Fibroblast of skin of scalp (primary cell): Measurements from ENCODE around the gene WDR33.
A peak's percentile ranks its signal among the peaks of the same experiment; 100 is the strongest.
"Not testable (repeated sequence)": the region's sequence is repeated elsewhere in the genome, so short reads cannot be mapped to it uniquely, and the experiment has no call there.

Source experiments
- DNase-seq: peaks from one replicate; pipeline ENCODE4 v3.0.0-alpha.2; 2013

Gene WDR33

GRCh38 chr2:127810156-127810618 lies 784 bp downstream of the WDR33 start:
- DNase-seq = peak; percentile 7

GRCh38 chr2:127807678-127808353 lies 3.2 kb downstream of the WDR33 start:
- no peak for DNase-seq

GRCh38 chr2:127806860-127807259 lies 4.1 kb downstream of the WDR33 start:
- not testable (repeated sequence) for DNase-seq

DNA sequence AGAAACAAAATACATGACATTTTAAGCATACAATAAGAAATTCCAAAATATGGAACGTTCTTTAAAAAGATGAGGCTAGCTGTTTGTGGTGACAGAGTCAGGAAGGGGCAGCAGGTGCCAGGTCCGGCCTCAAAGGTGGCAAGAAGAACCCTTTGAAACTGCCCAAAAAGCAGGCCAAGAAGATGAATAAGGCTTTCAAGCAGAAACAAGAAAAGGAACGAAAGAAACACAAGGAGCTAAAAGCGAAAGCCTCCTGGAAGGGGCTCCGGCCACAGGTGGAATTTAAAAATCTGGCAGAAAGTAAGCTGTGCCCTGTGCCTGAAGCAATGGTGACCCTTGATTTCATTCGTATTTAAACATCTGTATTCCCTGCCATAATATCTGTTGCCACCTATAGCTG lies 5.5 kb downstream of the WDR33 start:
- no peak for DNase-seq

- DNase-seq = no peak
Observed at GRCh38 chr2:127799926-127800325, 11.0 kb downstream of the WDR33 start.

DNA sequence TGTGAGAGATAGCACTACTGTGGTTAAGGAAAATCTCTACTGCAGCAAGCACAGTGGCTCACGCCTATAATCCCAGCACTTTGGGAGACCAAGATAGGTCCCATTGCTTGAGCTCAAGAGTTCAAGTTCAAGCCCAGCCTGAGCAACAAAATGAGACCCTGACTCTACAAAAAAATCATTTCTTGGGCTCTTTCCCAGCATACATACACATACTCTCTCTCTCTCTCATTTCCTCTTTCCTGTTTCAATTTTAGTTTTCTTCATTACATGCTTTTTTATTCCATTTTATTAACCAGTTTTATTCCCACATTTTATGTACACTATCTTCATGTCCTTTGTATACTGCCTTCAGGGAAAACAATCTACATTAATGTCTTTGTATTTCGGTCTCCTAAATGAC lies 14.6 kb downstream of the WDR33 start:
- DNase-seq = no peak

DNA sequence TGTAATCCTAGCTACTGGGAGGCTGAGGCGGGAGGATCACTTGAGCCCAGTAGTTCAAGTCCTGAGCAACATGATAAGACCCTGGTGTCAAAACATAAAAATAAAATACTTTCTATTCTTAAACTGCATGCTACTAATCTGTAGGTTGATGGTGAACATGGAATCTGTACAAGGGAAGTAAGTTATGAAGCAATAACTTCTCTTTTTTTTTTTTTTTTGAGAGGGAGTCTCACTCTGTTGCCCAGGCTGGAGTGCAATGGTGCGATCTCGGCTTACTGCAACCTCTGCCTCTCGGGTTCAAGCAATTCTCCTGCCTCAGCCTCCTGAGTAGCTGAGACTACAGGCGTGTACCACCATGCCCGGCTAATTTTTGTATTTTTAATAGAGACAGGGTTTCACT lies 16.1 kb downstream of the WDR33 start:
- DNase-seq = not testable (repeated sequence)

DNA sequence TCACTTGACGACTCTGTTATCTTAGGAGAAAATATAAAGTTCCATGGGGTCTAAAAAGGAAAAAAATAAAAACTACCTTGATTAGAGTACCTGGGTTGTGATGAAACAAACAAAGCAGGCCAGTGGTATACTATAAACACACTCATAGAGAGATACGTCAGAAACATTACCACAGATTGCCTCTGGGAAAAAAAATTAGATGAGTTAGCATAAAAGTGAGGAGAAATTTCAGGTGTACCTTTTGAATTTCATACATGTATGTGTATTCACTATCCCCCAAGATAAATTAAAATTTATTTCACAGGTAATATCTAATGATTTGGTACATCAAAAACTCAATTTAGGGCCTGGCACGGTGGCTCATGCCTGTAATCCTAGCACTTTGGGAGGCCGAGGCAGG lies 18.2 kb downstream of the WDR33 start:
- DNase-seq = no peak

GRCh38 chr2:127790694-127791529 lies 20.1 kb downstream of the WDR33 start:
- DNase-seq = no peak

DNA sequence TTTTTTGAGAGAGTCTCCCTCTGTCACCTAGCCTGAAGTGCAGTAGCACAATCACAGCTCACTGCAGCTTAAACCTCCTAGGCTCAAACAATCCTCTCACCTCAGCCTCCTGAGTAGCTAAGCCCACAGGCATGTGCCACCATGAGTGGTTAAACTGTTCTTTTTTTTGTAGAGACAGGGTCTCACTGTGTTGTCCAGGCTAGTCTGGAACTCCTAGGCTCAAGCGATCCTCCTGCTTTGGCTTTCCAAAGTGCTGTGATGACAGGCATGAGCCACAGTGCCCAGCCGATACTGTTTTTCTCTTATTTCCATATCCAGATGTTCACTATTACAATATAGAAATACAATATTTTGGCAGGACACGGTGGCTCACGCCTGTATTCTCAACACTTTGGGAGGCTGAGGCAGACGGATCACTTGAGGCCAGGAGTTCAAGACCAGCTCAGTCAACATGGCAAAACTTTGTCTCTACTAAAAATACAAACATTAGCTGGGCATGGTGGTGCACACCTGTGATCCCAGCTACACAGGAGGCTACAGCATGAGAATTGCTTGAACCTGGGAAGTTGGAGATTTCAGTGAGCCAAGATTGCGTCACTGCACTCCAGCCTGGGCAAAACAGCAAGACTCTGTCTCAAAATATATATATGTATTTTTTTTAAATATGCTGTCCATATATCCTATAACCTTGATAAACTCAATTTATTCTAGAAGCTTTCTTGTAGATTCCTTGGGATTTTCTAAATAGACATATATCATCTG lies 24.7 kb downstream of the WDR33 start:
- no peak for DNase-seq

DNA sequence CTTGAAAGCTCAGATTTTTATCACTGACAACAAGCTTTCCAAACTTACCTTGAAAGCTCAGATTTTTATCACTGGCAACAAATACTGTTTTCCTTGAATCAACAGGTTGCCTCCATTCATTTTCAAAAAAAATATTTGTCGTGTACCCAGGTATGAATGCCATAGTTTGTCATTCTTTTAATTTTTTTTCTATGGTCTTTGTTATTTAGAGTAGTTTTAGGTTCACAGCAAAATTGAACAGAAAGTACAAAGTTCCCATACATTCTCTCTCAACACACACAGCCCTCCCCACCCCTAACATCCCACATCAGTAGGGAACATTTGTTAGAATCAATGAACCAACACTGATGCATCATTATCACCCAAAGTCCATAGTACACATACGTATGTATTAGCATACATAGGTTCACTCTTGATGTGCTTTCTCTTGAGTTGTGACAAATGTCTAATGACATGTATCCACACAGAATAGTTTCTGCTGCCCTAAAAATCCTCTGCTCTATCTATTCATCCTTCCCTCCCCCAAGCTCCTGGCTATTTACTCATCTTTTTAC lies 25.9 kb downstream of the WDR33 start:
- no peak for DNase-seq

DNA sequence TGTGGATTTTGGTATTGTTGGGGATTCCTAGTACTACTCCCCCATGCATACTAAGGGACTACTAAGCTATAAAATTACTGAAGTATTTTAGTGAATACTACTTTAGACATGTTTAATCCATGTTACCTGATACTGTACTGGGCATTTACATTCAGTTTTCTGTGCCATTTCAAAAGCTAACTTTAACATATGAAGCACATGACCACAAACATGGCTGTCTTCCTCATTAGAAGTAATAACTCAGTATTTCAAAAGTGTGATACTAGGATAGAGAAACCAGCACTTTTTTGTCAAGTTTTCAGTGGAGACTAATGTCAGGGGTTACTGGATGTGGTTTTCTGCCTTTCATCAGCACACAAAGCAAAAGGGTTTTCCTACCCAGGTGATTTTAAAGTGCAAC lies 27.9 kb downstream of the WDR33 start:
- DNase-seq = no peak

GRCh38 chr2:127778850-127779249 lies 32.1 kb downstream of the WDR33 start:
- DNase-seq = no peak

DNA sequence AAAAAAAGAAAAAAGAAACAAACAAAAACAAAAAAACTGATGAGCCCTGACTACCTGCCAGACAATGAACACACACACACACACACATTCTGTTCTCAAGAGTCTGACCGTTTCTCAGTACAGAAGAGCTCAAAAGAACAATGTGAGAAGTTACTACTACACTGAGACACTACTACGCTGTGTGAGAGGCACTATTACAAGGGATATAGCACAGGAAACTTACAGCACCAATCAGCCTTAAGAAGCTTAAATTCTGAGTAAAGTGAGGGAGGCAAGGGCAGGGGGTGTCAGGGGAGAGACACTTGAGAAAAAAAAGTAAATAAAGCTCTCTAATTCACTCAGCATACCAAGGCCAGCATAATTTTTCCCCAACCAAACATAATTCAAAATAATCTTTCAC lies 32.5 kb downstream of the WDR33 start:
- DNase-seq = no peak

GRCh38 chr2:127776122-127776780 lies 34.7 kb downstream of the WDR33 start:
- no peak for DNase-seq

- DNase-seq = peak; percentile 44
Observed at GRCh38 chr2:127771756-127772155, 39.2 kb downstream of the WDR33 start.

- peak; percentile 57 for DNase-seq
Observed at GRCh38 chr2:127770973-127771735, 39.8 kb downstream of the WDR33 start.

GRCh38 chr2:127770534-127770933 lies 40.4 kb downstream of the WDR33 start:
- not testable (repeated sequence) for DNase-seq

- no peak for DNase-seq
Observed at GRCh38 chr2:127769587-127769986, 41.4 kb downstream of the WDR33 start.

DNA sequence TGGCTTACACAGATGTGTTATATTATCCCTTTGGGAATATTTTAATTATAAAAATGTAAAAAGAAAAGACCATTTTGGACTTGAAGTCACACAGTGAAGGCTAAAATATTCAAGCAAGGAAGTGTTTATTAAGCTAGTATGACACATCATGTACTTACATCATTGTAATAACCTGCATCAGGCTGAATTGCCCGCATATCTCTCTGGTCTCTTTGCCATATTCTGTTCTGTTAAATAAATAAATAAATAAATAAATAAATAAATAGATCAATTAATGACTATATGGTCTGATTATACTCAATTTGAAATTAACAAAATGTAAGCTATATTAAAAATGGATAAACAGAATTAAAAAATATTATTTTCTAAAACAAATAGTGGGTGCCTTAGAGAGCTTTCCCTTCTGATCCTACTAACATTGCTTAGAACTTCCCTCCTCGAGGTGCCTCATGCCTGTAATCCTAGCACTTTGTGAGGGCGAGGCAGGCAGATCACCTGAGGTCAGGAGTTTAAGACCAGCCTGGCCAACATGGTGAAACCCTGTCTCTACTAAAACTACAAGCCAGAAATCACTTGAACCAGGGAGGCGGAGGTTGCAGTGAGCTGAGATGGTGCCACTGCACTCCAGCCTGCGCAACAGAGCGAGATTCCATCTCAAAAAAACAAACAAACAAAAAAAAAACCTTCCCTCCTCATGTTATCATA lies 42.0 kb downstream of the WDR33 start:
- DNase-seq = no peak

GRCh38 chr2:127763776-127764175 lies 47.2 kb downstream of the WDR33 start:
- peak; percentile 12 for DNase-seq
